Left lobe of liver (tissue), 2 donors: ENCODE measurements around the gene CD80. TPM values are rescaled to one million over a fixed set of nuclear protein-coding genes. Genes with fewer than 3 reads are reported as not detected.
A peak's percentile ranks its signal among the peaks of the same experiment; 100 is the strongest.
"Not testable (repeated sequence)": the region's sequence is repeated elsewhere in the genome, so short reads cannot be mapped to it uniquely, and the experiment has no call there.

Experiments used
- ATAC-seq: fragments of 200-7000 bp; cut with Tn5 transposase; one replicate; pipeline ENCODE4 v1.9.1; 2020; ENCODE audit warnings: mild to moderate bottlenecking, moderate library complexity
- DNase-seq: peaks from one replicate; pipeline ENCODE4 v3.0.0-alpha.2; 2020; ENCODE audit warnings: low spot score
- total RNA-seq: library from RNA; stranded (reverse); gene quantifications from one replicate; pipeline ENCODE4 v1.2.1, GENCODE V29; 2021
- donor health status: DM: no; HTN: no; CAD: no; lungs with moderate emphysema.
- donor health status: DM: no; HTN: yes; CAD: no.

CD80 gene
- 0.23 TPM for total RNA-seq

GRCh38 chr3:119559441-119559963 lies at the start of gene CD80:
TSS of gene CD80 (minus strand) at chr3:119559614. CDS start at chr3:119557728, 1,886 bp downstream.
- DNase-seq (peak; percentile 58), ATAC-seq (peak; percentile 98)

- ATAC-seq, result no peak
- peak; percentile 2 for DNase-seq
These were observed 49.1 kb upstream of the CD80 start for GRCh38 chr3:119608405-119609000.

GRCh38 chr3:119604878-119605277 lies 45.5 kb upstream of the CD80 start:
- DNase-seq, result peak; percentile 21
- ATAC-seq, result no peak

- no peak for ATAC-seq
- DNase-seq, result peak; percentile 5
These were observed 43.3 kb upstream of the CD80 start for GRCh38 chr3:119602676-119603075.

- ATAC-seq (no peak), DNase-seq (peak; percentile 12)
These were observed 41.7 kb upstream of the CD80 start for GRCh38 chr3:119601154-119601553.

- DNase-seq (peak; percentile 37), ATAC-seq (peak; percentile 19)
These were observed 41.3 kb upstream of the CD80 start for GRCh38 chr3:119600732-119601131.

- ATAC-seq (no peak), DNase-seq (no peak)
These were observed 40.3 kb upstream of the CD80 start for GRCh38 chr3:119599558-119600174.

- ATAC-seq (peak; percentile 66), DNase-seq (no peak)
These were observed 39.1 kb upstream of the CD80 start for GRCh38 chr3:119598410-119599098.

- peak; percentile 71 for ATAC-seq
- DNase-seq, result no peak
These were observed 38.3 kb upstream of the CD80 start, which contains the start of gene PLA1A for GRCh38 chr3:119597548-119598288. TSS of gene PLA1A (plus strand) at chr3:119597885. CDS start at chr3:119597914, 29 bp downstream.

- no peak for DNase-seq
- ATAC-seq, result no peak
These were observed 37.0 kb upstream of the CD80 start for GRCh38 chr3:119596398-119596797.

- ATAC-seq (peak; percentile 67), DNase-seq (no peak)
These were observed 36.4 kb upstream of the CD80 start for GRCh38 chr3:119595639-119596334.

GRCh38 chr3:119594929-119595328 lies 35.5 kb upstream of the CD80 start:
- DNase-seq, ATAC-seq: not testable (repeated sequence)

- ATAC-seq, result no peak
These were observed 34.7 kb upstream of the CD80 start for GRCh38 chr3:119594066-119594465.

GRCh38 chr3:119592861-119593260 lies 33.4 kb upstream of the CD80 start:
- DNase-seq (no peak), ATAC-seq (no peak)

More at GRCh38 chr3:119594066-119594465, 34.7 kb upstream of the CD80 start:
- DNase-seq, result no peak

GRCh38 chr3:119590706-119591105 lies 31.3 kb upstream of the CD80 start:
- no peak for ATAC-seq
- DNase-seq, result no peak

GRCh38 chr3:119589102-119589773 lies 29.8 kb upstream of the CD80 start:
- peak; percentile 21 for ATAC-seq
- no peak for DNase-seq

- DNase-seq (no peak), ATAC-seq (peak; percentile 22)
These were observed 28.7 kb upstream of the CD80 start for GRCh38 chr3:119588112-119588511.

GRCh38 chr3:119586733-119587172 lies 27.3 kb upstream of the CD80 start:
- DNase-seq, result no peak
- no peak for ATAC-seq

- ATAC-seq (no peak), DNase-seq (no peak)
These were observed 26.6 kb upstream of the CD80 start for GRCh38 chr3:119585856-119586570.
